T-cell (primary cell): Measurements from ENCODE around the gene MYRF. TPM values are rescaled to one million over a fixed set of nuclear protein-coding genes. Genes with fewer than 3 reads are reported as not detected.

Experiments used
- ATAC-seq, 4 experiments: fragments of 200-7000 bp in 3 of 4; fragments of 150-1000 bp in 1 of 4; cut with Tn5 transposase; replicated peaks in 1 of 4; 1 replicate in 3 of 4; 2 replicates in 1 of 4; pipeline ENCODE4 v1.10.0; 2021; ENCODE audit warnings: moderate library complexity in 3 of 4, mild to moderate bottlenecking in 2 of 4, moderate number of reproducible peaks in 1 of 4
- CTCF ChIA-PET, 2 donors: fragments of 300-600 bp; sonication (Branson Sonifier 250); formaldehyde crosslinking; loops; one replicate each; lab custom pipeline; 2022; ENCODE audit warnings: antibody characterized with exemption in 2 of 2; lab: Charles Lee
- POLR2A ChIA-PET, 2 donors: fragments of 300-600 bp; sonication (Branson Sonifier 250); formaldehyde crosslinking; loops; one replicate each; lab custom pipeline; 2022; ENCODE audit warnings: antibody characterized with exemption in 2 of 2; lab: Charles Lee
- DNase-seq, 35 experiments: peaks; one replicate each; pipeline versions ENCODE4 v3.0.0 to v3.0.0-alpha.2; 2013 to 2023
- H3K27ac ChIP-seq: one replicate; pipeline ENCODE4 v1.5.1; 2013; ENCODE audit warnings: low read length
- H3K27me3 ChIP-seq, 2 experiments: replicated peaks in 1 of 2; 1 replicate in 1 of 2; 2 replicates in 1 of 2; pipeline versions ENCODE4 v1.6.1 to v1.7.0; 2013; ENCODE audit warnings: low read length in 1 of 2, mixed read lengths in 1 of 2; ENCODE audit not compliant: control insufficient read depth in 2 of 2, insufficient read depth in 2 of 2; ENCODE audit errors: extremely low read depth in 1 of 2
- H3K36me3 ChIP-seq, 2 donors: 1 replicate in 1 of 2; 2 replicates in 1 of 2; pipeline versions ENCODE4 v1.6.1 to v1.7.0; 2013; ENCODE audit warnings: low read length in 1 of 2; ENCODE audit not compliant: control insufficient read depth in 2 of 2, insufficient read depth in 1 of 2; ENCODE audit errors: extremely low read depth in 1 of 2
- H3K4me1 ChIP-seq, 2 experiments: 1 replicate in 1 of 2; 2 replicates in 1 of 2; pipeline versions ENCODE4 v1.6.1 to v1.7.0; 2013; ENCODE audit warnings: low read length in 2 of 2, mixed read lengths in 1 of 2; ENCODE audit not compliant: insufficient read depth in 2 of 2, control insufficient read depth in 1 of 2; ENCODE audit errors: extremely low read depth in 1 of 2
- H3K4me3 ChIP-seq, 2 donors: 1 replicate in 1 of 2; 2 replicates in 1 of 2; pipeline versions ENCODE4 v1.5.1 to v1.7.0; 2013; ENCODE audit warnings: mild to moderate bottlenecking in 2 of 2, low read length in 1 of 2, moderate library complexity in 1 of 2; ENCODE audit not compliant: control insufficient read depth in 1 of 2; ENCODE audit errors: extremely low read depth in 1 of 2
- H3K9me3 ChIP-seq: 2 replicates; pipeline ENCODE4 v1.7.0; 2013
- H3K27ac Mint-ChIP-seq, 2 donors: one replicate each; pipeline ENCODE4 v1.8.0; 2020 to 2021; ENCODE audit warnings: mild to moderate bottlenecking in 2 of 2, mixed read lengths in 2 of 2
- H3K27me3 Mint-ChIP-seq, 2 donors: one replicate each; pipeline ENCODE4 v1.8.0; 2021 to 2022; ENCODE audit warnings: mixed read lengths in 2 of 2
- H3K36me3 Mint-ChIP-seq: one replicate; pipeline ENCODE4 v1.8.0; 2021; ENCODE audit warnings: mixed read lengths
- H3K4me1 Mint-ChIP-seq, 3 donors: one replicate each; pipeline ENCODE4 v1.8.0; 2020 to 2022; ENCODE audit warnings: mixed read lengths in 3 of 3, mild to moderate bottlenecking in 1 of 3
- H3K4me3 Mint-ChIP-seq, 3 donors: one replicate each; pipeline ENCODE4 v1.8.0; 2020 to 2022; ENCODE audit warnings: mild to moderate bottlenecking in 3 of 3, mixed read lengths in 3 of 3, moderate library complexity in 3 of 3
- H3K9me3 Mint-ChIP-seq, 3 donors: one replicate each; pipeline ENCODE4 v1.8.0; 2020 to 2022; ENCODE audit warnings: mixed read lengths in 3 of 3
- whole genome bisulfite sequencing: methylation state at CpG from one replicate; pipeline ENCODE4 v1.1.5; 2013; ENCODE audit warnings: missing lambda C conversion rate; ENCODE audit not compliant: insufficient coverage; 5-methylcytosine and 5-hydroxymethylcytosine counted together
- total RNA-seq, 35 experiments: library from RNA in 6 of 35; stranded (reverse) in 6 of 35; fragments of 120-200 nt in 1 of 35; gene quantifications; one replicate each; pipeline versions ENCODE4 v1.2.1 to v1.2.4 and lab custom pipeline; 2013 to 2026

The MYRF gene
- total RNA-seq, 5 donors from 2014 or later (not counting 1 experiment from before 2014, with no cell fraction given) = 0.95 to 4.9 (median 1.5) TPM

DNA sequence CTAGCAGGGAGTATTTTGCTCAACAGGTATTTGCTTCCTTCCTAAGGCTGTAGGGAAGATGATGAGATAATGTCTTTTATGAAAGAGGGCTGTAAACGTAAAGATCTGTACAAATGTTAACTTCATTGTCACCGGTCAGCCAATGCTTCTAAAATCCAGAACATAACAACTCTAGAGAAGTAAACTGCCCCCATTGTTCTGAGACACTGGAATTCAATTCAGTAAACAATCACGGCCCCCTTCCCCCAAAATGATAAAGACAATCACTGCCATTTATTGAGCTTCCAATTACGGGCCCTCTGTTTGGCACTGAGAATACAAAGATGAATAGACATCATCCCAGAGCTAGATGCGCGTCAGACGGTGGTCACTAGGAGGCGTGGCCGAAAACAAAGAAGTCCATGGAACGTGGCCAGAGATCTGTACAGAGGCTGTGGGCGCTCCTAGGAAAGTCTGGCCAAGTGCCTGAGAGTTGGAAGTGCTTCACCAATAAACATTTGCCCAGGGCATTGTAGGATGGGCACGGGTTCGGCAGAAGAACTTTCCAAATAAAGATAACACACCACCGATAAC lies 39.4 kb downstream of the MYRF start:
- peak overlapping the region; percentile 95 to 98 for H3K27ac Mint-ChIP-seq
- Histone ChIP-seq H3K27me3 (no peaks in the 10 kb centered on the region), H3K9me3 (no peaks in the 10 kb centered on the region), H3K36me3 (peaks cover 13 to 39% of the 10 kb centered on the region in 2 donors), H3K4me1 (peaks cover 8 to 25% of the 10 kb centered on the region in 2 experiments), H3K27ac (peak overlapping the region; percentile 94), H3K4me3 (peak overlapping the region; percentile 73 to 76)
- 0% methylated on average over 8 of the region's 14 CpGs for WGBS
- ChIA-PET POLR2A (interaction anchor here (0.6 to 0.7 kb wide), 2 partner anchors 11 to 26 kb away, joined by 3 to 4 read pairs; no protein-coding TSS in a partner anchor), CTCF (interaction anchor here (0.6 to 1.9 kb wide), 3 partner anchors 23 to 546 kb away, joined by 3 to 7 read pairs (median 3); partner anchors contain the start of gene ASRGL1 (in 1 of the 2))
- no peaks in the 10 kb centered on the region for H3K27me3 Mint-ChIP-seq
- H3K36me3 Mint-ChIP-seq = peaks cover 26% of the 10 kb centered on the region
- H3K9me3 Mint-ChIP-seq = no peaks in the 10 kb centered on the region
- peak overlapping the region; percentile 83 to 98 (median 89) for H3K4me3 Mint-ChIP-seq
- DNase-seq (peak in 19 of 35 experiments; percentile 20 to 62 (median 38)), ATAC-seq (peak in 3 of 4 experiments; percentile 1 to 12 (median 6))
- peaks cover 27 to 38% (median 33%) of the 10 kb centered on the region in 3 donors for H3K4me1 Mint-ChIP-seq

DNA sequence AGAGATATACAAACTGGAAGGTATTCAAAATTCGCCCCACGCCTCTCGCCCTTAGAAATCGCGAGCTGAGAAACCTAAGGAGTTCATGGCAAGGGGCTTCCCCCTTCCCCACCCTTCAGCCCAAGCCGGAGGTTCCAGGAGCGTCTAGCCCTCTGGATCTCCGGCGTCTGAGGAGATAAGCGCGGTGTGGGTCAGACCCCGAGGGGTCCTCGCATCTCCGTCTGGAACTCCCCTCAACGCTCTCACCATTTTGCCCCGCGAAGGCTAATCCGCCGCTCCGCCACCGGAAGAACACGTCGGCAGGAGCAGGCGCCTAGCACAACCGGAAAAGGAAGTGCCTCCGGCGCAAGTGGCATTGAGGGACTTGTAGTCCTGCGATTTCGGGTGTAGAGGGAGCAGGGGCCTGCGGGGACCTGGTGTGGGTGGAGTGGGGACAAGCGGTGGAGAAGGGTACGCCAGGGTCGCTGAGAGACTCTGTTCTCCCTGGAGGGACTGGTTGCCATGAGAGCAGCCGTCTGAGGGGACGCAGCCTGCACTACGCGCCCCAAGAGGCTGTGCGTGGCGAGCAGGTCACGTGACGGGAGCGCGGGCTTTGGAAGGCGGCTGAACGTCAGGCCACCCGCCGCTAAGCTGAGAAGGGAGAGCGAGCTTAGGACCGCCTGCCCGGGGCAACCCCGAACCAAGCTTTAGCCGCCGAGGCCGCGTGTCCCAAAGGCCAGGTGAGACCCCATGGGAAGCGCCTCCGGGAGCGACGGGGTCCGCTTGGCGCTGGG lies 40.1 kb downstream of the MYRF start, which contains the start of the genes FEN1 and TMEM258:
TSS of gene FEN1 (plus strand) at position 602 of the 773 bp plus-strand sequence. CDS start 2,451 bp downstream, outside the sequence.
TSS of gene TMEM258 (minus strand) at position 290 of the 773 bp plus-strand sequence. CDS start at position 249, 41 bp downstream.
- Mint-ChIP-seq H3K27me3 (no peaks in the 10 kb centered on the region), H3K27ac (peak within 1 kb of the TSS; percentile 95 to 98), H3K4me3 (peak within 1 kb of the TSS; percentile 83 to 98 (median 89)), H3K9me3 (no peaks in the 10 kb centered on the region), H3K36me3 (peaks cover 26% of the 10 kb centered on the region), H3K4me1 (peaks cover 27 to 43% (median 40%) of the 10 kb centered on the region in 3 donors)
- ChIA-PET POLR2A (interaction anchor here (0.6 to 0.8 kb wide), 5 partner anchors 9 to 750 kb away, joined by 3 to 6 read pairs (median 3); partner anchors contain the start of gene BEST1 (in 1 of the 2)), CTCF (interaction anchor here (0.5 to 2.1 kb wide), 9 partner anchors 9 to 545 kb away, joined by 3 to 8 read pairs (median 4); partner anchors contain the start of gene ASRGL1 (in 1 of the 2))
- H3K27me3 ChIP-seq = no peaks in the 10 kb centered on the region
- WGBS = under 1% methylated on average over 55 of the region's 61 CpGs
- DNase-seq (peak; percentile 79 to 91 (median 83)), ATAC-seq (peak; percentile 90 to 94 (median 93))
- peak within 1 kb of the TSS; percentile 73 to 76 for H3K4me3 ChIP-seq
- peak within 1 kb of the TSS; percentile 94 for H3K27ac ChIP-seq
- H3K4me1 ChIP-seq = peaks cover 8 to 25% of the 10 kb centered on the region in 2 experiments
- no peaks in the 10 kb centered on the region for H3K9me3 ChIP-seq
- H3K36me3 ChIP-seq = peaks cover 6 to 33% of the 10 kb centered on the region in 2 donors

DNA sequence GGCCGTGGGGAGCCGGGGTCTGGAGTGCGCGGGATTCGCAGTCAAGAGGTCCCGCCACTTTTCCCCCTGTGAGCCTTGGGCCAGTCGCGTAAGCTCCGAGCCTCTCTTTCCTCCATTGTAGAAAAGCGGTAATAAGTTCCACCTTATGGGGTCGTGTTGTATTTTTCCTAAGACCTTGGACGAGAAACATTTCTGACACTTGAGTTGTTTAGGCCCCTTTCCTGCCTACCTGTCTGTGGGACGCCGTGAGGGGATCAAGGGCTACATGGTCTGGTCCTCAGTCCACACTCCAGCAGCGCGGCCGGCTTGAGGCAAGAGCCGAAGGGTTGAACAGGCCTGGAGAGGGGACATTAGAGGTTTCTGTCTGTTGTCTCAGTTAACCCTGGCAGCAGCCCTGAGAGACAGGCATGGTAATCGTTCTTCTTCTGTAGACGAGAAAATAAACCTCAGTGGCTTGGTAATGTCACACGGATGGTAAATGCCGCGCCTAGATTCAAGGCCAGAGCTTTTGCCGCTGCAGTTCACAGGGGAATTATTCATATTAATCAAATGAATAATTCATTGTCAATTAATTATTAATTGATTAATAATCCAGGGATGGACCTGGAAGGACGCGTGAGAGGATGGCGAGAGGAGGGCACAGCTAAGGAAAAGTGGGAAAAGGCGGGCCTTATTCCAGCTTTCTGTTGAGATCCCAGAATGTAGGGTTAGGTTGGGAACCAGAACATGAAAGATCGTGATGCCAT lies 40.8 kb downstream of the MYRF start:
- ATAC-seq = peak in 3 of 4 experiments; percentile 1 to 16 (median 14)
- peak overlapping the region; percentile 94 for H3K27ac ChIP-seq
- DNase-seq = no peak
- H3K4me1 Mint-ChIP-seq = peaks cover 27 to 43% (median 40%) of the 10 kb centered on the region in 3 donors
- no peaks in the 10 kb centered on the region for H3K27me3 ChIP-seq
- no peaks in the 10 kb centered on the region for H3K9me3 ChIP-seq
- WGBS = 7% methylated on average over 19 of the region's 29 CpGs
- H3K4me3 Mint-ChIP-seq = peak overlapping the region; percentile 83 to 98 (median 89)
- peak overlapping the region; percentile 73 to 76 for H3K4me3 ChIP-seq
- no peaks in the 10 kb centered on the region for H3K27me3 Mint-ChIP-seq
- peak overlapping the region; percentile 49 to 98 for H3K27ac Mint-ChIP-seq
- H3K36me3 ChIP-seq = peaks cover under 1 to 25% of the 10 kb centered on the region in 2 donors
- H3K9me3 Mint-ChIP-seq = no peaks in the 10 kb centered on the region
- peaks cover 23% of the 10 kb centered on the region for H3K36me3 Mint-ChIP-seq
- CTCF ChIA-PET = interaction anchor here (0.5 to 2.1 kb wide), 7 partner anchors 8 to 545 kb away, joined by 3 to 9 read pairs (median 6); partner anchors contain the start of gene ASRGL1 (in 1 of the 2)
- POLR2A ChIA-PET = interaction anchor here (0.6 to 0.8 kb wide), 4 partner anchors 8 to 749 kb away, joined by 3 to 6 read pairs (median 3); partner anchors contain the start of gene BEST1 (in 1 of the 2)
- H3K4me1 ChIP-seq = peaks cover 8 to 25% of the 10 kb centered on the region in 2 experiments

DNA sequence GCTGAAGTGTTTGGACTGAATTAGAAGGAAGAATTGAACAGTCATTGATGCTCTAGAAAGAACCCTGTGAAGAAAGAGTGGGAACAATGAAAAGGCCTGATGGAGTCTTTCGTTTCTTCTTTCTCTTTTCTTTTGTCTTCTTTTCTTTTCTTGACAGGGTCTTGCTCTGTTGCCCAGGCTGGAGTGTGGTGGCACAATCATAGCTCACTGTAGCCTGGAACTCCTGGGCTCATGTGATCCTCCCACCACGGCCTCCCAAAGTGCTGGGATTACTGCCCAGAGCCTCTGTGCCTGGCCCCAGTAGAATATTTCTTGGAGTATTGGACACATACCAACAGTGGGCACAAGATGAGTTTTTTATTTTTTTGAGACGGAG lies 41.4 kb downstream of the MYRF start:
- WGBS = 60% methylated on average over 2 of the region's 3 CpGs
- DNase-seq (no peak), ATAC-seq (no peak)
- peaks cover 0 to 20% of the 10 kb centered on the region in 2 donors for H3K36me3 ChIP-seq
- H3K27ac ChIP-seq = no peak overlapping the region
- no peaks in the 10 kb centered on the region for H3K9me3 ChIP-seq
- no peaks in the 10 kb centered on the region for H3K9me3 Mint-ChIP-seq
- no peaks in the 10 kb centered on the region for H3K27me3 ChIP-seq
- peak overlapping the region; percentile 83 to 98 (median 89) for H3K4me3 Mint-ChIP-seq
- ChIA-PET POLR2A (interaction anchor here in 1 of 2 donors (0.6 kb wide), 1 partner anchor 172 kb away, joined by 3 read pairs; no protein-coding TSS in a partner anchor), CTCF (interaction anchor here (0.5 to 2.1 kb wide), 4 partner anchors 103 to 314 kb away, joined by 3 to 9 read pairs (median 4); no protein-coding TSS in a partner anchor)
- no peak overlapping the region for H3K4me3 ChIP-seq
- H3K4me1 Mint-ChIP-seq = peaks cover 27 to 42% (median 40%) of the 10 kb centered on the region in 3 donors
- no peaks in the 10 kb centered on the region for H3K27me3 Mint-ChIP-seq
- peaks cover 8 to 25% of the 10 kb centered on the region in 2 experiments for H3K4me1 ChIP-seq
- H3K27ac Mint-ChIP-seq = no peak overlapping the region
- peaks cover 20% of the 10 kb centered on the region for H3K36me3 Mint-ChIP-seq

DNA sequence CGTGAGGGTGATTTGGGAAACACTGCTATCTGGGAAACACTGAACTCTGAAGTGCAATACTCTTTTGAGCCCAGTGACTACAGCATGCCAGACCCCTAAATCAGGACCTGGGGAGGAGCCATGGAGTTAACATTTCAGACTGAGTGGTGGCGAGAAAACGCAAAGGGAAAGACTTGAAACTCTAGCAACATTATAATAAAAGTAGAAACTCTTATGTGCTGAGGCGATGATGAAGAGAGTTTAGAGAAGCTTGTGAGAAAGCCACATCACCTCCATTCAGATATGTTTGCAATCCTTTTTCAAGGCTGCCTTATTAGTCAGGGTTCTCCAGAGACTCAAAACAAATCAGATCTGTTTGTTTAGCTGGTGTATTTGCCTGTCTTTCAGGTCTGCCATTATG lies 42.1 kb downstream of the MYRF start:
- peak overlapping the region in 1 of 3 donors; percentile 9 for H3K4me3 Mint-ChIP-seq
- Histone ChIP-seq H3K36me3 (peaks cover 0 to 12% of the 10 kb centered on the region in 2 donors), H3K9me3 (no peaks in the 10 kb centered on the region), H3K27ac (no peak overlapping the region), H3K27me3 (no peaks in the 10 kb centered on the region), H3K4me3 (no peak overlapping the region), H3K4me1 (peaks cover 8 to 25% of the 10 kb centered on the region in 2 experiments)
- peaks cover 23 to 39% (median 37%) of the 10 kb centered on the region in 3 donors for H3K4me1 Mint-ChIP-seq
- H3K27me3 Mint-ChIP-seq = no peaks in the 10 kb centered on the region
- peaks cover 12% of the 10 kb centered on the region for H3K36me3 Mint-ChIP-seq
- no peak overlapping the region for H3K27ac Mint-ChIP-seq
- H3K9me3 Mint-ChIP-seq = no peaks in the 10 kb centered on the region
- POLR2A ChIA-PET = no interaction called here
- WGBS = 100% methylated on average over 1 of the region's 4 CpGs
- DNase-seq = no peak
- ATAC-seq = no peak
- CTCF ChIA-PET = no interaction called here
